GM12801 (cell line): Measurements from ENCODE around the gene PTPRM.

Source experiments
- CTCF ChIP-seq: IDR thresholded peaks from one replicate; pipeline ENCODE4 v1.5.1; 2011; ENCODE audit warnings: control low read depth; ENCODE audit not compliant: insufficient read length; ENCODE audit errors: extremely low read depth

Gene PTPRM

GRCh38 chr18:7941533-7941932 lies 374.4 kb downstream of the PTPRM start:
- TF ChIP-seq CTCF = no peak

- no peak for TF ChIP-seq CTCF
Observed at GRCh38 chr18:7945882-7946281, 378.8 kb downstream of the PTPRM start.

GRCh38 chr18:7946734-7947377 lies 379.7 kb downstream of the PTPRM start:
- TF ChIP-seq CTCF = no peak

GRCh38 chr18:7950380-7951136 lies 383.4 kb downstream of the PTPRM start:
- no peak for TF ChIP-seq CTCF

- TF ChIP-seq CTCF = no peak
Observed at GRCh38 chr18:7953095-7953958, 386.2 kb downstream of the PTPRM start.

- TF ChIP-seq CTCF = no peak
Observed at GRCh38 chr18:7954238-7954637, 387.1 kb downstream of the PTPRM start.

- no peak for TF ChIP-seq CTCF
Observed at GRCh38 chr18:7955175-7955574, 388.1 kb downstream of the PTPRM start.
